ENCODE measurements around the gene IGSF6.
A peak's percentile ranks its signal among the peaks of the same experiment; 100 is the strongest.
"Not testable (repeated sequence)": the region's sequence is repeated elsewhere in the genome, so short reads cannot be mapped to it uniquely, and the experiment has no call there.

Gene IGSF6

GRCh38 chr16:21651515-21651914 is 893 bp downstream of the IGSF6 start:
- DNase-seq = no peak

GRCh38 chr16:21650521-21650920 is 1.9 kb downstream of the IGSF6 start:
- no peak for DNase-seq

- DNase-seq = not testable (repeated sequence)
These were observed 2.5 kb downstream of the IGSF6 start for GRCh38 chr16:21649826-21650406.

- no peak for DNase-seq
These were observed 4.7 kb downstream of the IGSF6 start for GRCh38 chr16:21647562-21648164.

- DNase-seq = peak; percentile 81
These were observed 5.5 kb downstream of the IGSF6 start for GRCh38 chr16:21646721-21647561.

GRCh38 chr16:21646091-21646490 is 6.3 kb downstream of the IGSF6 start:
- DNase-seq = no peak

GRCh38 chr16:21645261-21645721 is 7.1 kb downstream of the IGSF6 start:
- peak; percentile 63 for DNase-seq

- DNase-seq = no peak
These were observed 7.7 kb downstream of the IGSF6 start for GRCh38 chr16:21644674-21645073.

- no peak for DNase-seq
These were observed 8.6 kb downstream of the IGSF6 start for GRCh38 chr16:21643785-21644184.

- no peak for DNase-seq
These were observed 9.5 kb downstream of the IGSF6 start for GRCh38 chr16:21642861-21643260.

- no peak for DNase-seq
These were observed 10.5 kb downstream of the IGSF6 start for GRCh38 chr16:21641916-21642315.

GRCh38 chr16:21639493-21639892 is 12.9 kb downstream of the IGSF6 start:
- no peak for DNase-seq

GRCh38 chr16:21638573-21638975 is 13.8 kb downstream of the IGSF6 start:
- DNase-seq = no peak

- no peak for DNase-seq
These were observed 15.1 kb downstream of the IGSF6 start for GRCh38 chr16:21637032-21637968.

GRCh38 chr16:21635694-21636093 is 16.7 kb downstream of the IGSF6 start:
- not testable (repeated sequence) for DNase-seq

GRCh38 chr16:21634216-21634615 is 18.2 kb downstream of the IGSF6 start:
- DNase-seq = no peak

GRCh38 chr16:21631951-21632575 is 20.3 kb downstream of the IGSF6 start:
- DNase-seq = not testable (repeated sequence)

- DNase-seq = not testable (repeated sequence)
These were observed 21.0 kb downstream of the IGSF6 start for GRCh38 chr16:21631376-21631775.

- not testable (repeated sequence) for DNase-seq
These were observed 21.5 kb downstream of the IGSF6 start for GRCh38 chr16:21630866-21631265.

GRCh38 chr16:21629616-21630539 is 22.5 kb downstream of the IGSF6 start:
- DNase-seq = not testable (repeated sequence)

- DNase-seq = no peak
These were observed 23.6 kb downstream of the IGSF6 start for GRCh38 chr16:21628772-21629171.

Measured in activated CD8-positive, alpha-beta memory T cell treated with anti-CD3 and anti-CD28 coated beads, Interleukin-2, amount 50 U/mL, for 48 hours (primary cell).